HS-5 (cell line): ENCODE data around the gene SORL1.
A peak's percentile ranks its signal among the peaks of the same experiment; 100 is the strongest.

Experiments used
- DNase-seq: peaks from one replicate; pipeline ENCODE4 v3.0.0-alpha.2; 2012; ENCODE audit warnings: low read depth

SORL1 gene

DNA sequence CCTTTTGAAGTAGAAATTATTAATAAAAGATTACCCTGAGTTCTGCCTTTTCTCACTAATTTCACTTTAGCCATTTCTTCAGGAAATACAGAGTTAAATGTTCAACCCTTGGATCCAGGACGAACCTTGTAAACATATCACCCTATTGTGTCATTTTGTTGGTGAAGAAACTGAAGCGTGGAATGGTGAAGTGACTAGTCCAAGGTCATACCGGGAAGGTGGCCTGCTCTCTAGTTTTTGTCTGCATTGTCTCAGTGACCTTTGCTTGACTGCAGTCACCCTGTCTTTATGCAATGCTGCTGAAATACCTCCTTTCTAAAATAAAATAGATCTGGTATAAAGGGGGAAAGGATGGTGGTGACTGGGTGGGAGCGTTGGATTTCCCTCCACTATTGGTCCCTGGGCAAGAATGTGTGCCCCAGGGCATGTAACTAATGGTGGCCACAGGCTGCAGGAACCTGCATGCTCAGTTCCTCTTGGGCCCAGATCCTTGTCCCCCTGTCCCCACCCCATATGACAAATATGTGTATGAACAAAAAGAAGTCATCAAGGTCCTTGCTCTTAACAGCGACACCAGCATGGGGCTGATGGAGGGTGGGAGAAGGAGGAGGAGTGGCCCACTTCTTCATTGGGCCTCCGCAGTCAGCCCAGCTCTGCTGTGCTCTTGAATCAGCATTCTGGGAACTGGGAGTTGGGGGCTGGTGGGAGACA is 1.6 kb downstream of the SORL1 start:
- no peak for DNase-seq

DNA sequence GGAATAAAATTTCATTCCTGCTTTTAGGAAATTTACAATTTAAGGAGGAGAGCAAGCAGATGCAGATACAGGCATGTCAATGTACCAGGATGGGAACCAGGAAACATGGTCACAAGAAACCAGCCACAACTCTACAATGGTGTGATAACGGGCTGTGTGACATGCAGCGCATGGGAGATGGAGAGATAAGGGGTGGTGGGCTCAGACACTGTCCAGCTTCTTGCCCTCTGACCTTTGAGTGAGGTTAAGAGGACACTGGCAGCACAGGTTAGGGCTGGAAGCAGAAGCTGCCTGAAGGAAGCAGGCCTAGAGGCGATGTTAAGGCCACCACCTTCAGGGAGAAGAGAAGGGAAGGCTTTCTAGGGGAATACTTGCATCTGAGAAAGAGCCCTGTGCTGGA is 3.0 kb downstream of the SORL1 start:
- no peak for DNase-seq

DNA sequence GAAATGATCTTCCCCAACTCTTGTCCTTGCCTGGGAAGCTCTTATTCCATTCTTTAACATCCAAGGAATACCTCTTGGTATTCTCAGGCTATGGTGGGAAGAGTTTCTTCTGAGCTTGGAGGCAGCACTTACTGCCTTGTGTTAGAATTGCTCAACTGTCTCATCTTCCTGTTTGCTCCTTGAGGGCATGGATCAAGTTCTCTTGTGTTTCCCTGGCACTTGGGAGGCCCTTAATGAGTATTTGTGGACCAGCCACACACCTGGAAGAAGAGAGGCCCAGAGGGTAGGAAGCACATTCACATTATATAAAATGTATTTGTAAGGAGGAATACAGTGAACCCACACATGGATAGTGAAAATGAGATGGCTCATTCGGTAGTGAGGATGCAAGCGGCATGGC is 4.0 kb downstream of the SORL1 start:
- DNase-seq, result no peak

DNA sequence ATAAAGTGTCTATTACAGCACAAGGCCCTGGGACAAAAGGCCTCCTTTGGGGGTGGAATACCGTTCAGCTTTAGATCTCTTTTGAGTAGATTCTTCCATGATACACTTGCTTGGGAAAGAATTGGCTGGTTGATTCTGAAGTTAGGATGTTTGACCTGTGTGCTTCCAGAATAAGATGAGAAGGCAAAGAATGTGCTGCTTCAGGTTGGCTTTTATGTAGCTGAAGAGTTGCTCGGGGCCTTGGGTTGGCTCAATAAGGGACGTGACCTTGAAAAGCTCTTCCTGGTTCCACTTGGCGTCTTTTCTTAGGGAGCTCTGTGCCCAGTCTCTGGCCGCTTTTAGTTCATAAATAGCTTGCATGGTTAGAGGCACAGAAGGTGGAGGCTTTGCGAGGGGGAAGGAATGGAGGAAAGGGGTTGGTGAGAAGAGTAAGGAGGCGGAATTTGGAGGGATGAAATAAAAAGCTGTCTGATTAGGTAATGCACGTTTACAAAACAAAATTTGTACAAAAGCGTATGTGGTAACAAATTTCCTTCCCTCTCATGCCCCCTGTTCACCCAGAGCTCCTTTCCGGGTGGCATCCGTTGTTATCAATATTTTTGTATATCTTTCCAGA is 4.8 kb downstream of the SORL1 start:
- no peak for DNase-seq

- no peak for DNase-seq
These were observed 6.4 kb downstream of the SORL1 start for GRCh38 chr11:121458551-121458950.

- no peak for DNase-seq
These were observed 7.4 kb downstream of the SORL1 start for GRCh38 chr11:121459413-121460017.

DNA sequence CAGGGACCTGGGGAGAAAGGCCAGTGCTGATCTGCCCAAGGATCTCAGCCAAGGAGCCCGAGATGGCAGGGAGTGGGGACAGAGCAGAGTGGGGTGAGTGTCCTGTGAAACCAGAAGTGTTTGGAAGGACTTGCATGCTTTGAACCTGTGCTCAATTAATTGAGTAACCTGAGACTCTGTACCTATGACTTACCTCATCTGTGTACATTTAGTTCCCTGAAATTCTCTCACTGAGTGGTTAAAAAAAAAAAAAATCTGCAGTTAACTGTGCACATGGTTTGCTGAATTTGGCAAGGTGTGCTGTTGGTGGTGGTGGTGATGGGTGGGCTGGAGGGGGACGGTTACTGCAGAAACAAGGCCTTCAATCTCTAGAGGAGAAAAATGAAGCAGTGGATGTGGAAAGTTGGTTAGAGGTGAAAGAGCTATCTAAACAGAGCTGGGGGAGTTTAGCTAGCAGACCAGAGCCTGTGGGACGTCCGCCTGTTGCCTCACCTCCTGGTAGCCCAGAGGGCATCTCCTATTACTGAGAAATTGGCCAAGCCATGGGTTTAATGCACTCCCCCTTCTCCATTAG is 8.9 kb downstream of the SORL1 start:
- no peak for DNase-seq

DNA sequence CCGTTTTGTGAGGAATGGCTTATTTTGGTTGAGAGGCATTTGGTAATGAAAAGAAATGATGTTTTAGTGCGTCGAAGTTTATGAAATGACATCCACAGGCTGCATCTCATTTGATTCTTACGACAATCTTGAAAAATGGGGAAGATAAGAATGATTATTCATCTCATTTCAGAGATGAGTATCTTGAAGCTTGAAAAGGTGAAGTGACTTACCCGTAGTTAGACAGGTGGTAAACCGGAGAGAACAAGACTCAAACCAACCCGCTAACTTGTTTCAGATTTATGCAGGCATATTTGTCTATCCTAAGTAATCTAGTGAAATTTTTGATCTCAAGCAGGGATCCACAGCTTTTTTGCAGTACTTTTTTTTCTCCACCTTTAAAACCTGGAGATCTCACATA is 9.7 kb downstream of the SORL1 start:
- no peak for DNase-seq

GRCh38 chr11:121463689-121464335 is 11.7 kb downstream of the SORL1 start:
- DNase-seq, result no peak

DNA sequence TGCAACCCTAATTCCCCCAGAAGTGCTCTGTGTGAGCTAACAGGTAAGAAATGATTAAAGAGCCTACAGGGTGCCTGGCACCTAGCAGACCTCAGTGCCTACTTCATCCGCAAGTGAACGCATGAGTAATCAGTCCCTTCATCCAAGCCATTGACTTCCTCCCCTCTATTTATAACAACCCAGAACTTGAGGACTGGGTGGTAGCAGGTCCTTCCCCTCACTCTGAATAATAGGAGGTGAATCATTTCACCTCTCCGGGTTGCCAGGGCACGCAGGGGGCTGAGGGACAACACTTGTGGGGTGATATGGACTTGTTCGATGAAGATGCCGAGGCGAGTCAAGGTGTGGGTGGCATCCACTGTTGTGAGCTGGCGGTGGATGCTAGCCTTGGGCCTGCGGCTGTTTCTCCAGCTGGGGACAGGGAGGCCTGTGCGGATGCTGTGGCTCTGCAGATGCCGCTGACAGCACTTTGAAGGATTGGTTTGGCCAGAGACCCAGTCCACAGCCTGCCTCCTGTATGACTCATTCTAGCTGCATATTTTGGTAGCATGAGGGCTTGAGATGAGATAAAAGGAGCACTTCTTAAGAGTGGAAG is 12.3 kb downstream of the SORL1 start:
- peak; percentile 68 for DNase-seq

DNA sequence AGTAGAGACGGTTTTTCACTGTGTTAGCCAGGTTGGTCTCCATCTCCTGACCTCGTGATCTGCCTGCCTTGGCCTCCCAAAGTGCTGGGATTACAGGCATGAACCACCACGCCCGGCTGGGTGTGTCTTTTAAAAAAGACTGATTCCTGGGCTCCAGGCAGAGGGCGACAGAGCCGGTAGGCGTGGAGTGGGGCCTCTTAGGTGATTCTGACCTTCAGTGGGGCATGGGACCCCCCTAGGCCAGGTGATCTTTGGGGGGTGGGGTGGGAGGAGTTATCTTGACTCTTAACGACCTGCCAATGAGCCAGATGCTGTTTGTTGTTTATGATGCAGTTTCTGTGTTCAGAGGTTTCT is 13.6 kb downstream of the SORL1 start:
- DNase-seq, result no peak

DNA sequence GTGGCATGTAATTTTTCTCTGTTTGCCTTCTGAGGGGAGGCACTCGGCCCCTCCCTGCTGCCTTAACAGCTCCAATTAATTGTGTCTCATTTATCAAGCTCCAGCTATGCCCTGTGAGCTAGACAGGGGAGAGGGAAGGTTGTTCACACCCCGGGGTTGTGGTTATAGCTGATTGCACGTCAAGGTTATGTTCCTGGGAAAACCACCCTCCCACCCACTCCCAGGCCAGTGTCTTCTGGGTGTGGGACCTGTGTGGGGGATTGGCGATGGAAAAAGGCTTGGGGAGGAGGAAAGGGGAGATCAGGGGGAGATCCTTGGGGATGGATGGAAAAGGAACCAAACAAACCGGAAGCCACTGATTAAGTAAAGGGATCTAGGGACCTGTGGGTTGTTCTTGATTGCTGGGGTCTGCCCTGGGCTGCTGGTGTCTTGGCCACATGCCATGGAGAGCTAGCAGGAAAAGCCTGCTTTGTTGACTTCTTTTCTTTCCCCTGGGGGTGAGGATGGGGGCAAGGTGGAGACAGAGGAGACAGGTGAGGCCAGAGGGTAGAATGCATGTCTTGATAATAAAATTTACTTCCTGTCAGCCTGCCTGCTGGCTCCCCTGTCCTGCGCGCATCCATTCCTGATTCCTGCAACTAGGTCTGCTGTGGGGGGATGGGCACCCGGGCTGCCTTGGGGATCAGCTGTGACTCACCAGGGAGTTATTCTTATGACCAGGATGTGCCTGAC is 14.1 kb downstream of the SORL1 start:
- peak; percentile 81 for DNase-seq

DNA sequence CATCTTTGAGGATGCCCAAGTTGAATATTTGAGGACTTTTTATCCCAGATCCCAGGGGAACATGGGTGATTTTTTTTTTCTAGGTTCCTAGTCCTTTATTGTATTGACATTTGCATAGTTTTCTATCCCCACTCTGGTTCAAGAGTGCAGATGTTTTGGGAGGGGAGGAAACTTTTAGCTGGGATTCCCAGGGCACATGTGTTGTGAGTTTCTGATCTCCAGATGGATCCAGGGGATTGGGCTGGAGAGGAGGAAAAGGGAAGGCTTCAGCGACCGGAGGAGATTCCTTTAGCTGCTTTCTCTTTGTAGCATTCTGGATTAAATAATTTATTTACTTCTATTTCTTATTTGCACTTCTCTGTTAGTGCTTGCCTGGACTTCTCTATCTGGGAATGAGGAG is 15.4 kb downstream of the SORL1 start:
- DNase-seq, result no peak

DNA sequence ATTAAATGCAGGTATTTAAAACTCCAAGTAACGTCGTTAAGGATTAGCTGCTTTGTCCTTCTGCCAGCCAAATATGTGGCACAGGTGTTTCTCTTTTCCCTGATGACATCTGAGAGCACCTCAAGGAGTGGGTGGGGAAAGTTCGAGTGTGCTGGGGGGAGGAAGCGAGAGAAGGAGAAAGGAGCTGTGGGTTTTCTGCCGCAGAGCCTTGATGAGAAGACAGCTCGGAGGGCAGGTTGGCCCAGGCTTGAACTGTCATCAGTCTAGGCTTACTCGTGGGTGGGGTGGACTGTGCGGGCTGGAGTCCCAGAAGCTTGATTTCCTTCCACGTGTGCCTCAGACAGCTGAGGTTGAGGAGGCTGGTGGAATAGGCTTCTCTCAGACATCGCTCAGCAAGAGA is 15.9 kb downstream of the SORL1 start:
- no peak for DNase-seq

- DNase-seq, result no peak
These were observed 17.8 kb downstream of the SORL1 start for GRCh38 chr11:121469910-121470309.

DNA sequence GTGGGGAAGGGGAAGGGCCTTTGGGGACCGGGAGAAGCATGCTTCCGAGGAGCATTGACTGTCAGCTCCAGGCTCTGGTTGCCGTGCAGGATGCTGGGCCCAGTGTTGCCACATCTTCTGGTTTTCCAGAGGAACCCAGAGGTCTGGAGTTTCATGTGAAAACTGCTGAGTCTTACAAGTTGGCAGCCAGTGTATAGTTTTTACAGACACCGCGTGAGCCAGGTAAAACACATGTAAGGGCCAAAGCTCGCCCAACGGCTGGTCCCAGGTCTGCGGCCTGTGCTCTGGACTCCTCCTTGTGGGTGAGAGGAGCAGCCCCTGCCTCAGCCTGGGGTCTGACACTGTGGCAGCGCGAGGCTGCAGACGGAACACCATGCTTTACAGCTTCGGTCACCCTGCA is 19.1 kb downstream of the SORL1 start:
- no peak for DNase-seq

DNA sequence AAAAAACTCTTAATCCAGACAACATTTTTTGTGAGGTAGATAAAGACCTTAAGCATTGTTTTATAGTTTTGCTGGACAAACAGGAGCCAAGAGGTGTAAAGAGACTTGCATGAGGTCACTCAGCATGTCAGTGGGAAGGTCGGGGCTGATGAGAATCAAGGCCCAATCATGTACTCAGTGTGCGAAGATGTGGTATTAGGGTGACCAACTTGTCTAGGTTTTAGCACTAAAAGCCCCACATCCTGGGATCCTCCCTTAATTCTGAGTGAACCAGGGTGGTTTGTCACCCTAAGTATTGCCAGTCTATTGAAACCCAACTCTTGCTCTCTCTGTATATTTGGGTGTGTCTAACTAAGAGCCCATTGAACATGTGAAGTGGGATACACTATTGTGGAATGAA is 20.2 kb downstream of the SORL1 start:
- DNase-seq, result no peak

- DNase-seq, result no peak
These were observed 21.1 kb downstream of the SORL1 start for GRCh38 chr11:121473064-121473777.

GRCh38 chr11:121474680-121475079 is 22.6 kb downstream of the SORL1 start:
- no peak for DNase-seq

- no peak for DNase-seq
These were observed 24.4 kb downstream of the SORL1 start for GRCh38 chr11:121476379-121477032.
